AG10803 (cell line): ENCODE measurements around the gene IL12RB2.
A peak's percentile ranks its signal among the peaks of the same experiment; 100 is the strongest.

ENCODE experiments used
- DNase-seq: peaks from one replicate; pipeline ENCODE4 v3.0.0; 2010; ENCODE audit warnings: low read depth
- H3K4me3 ChIP-seq: 2 replicates; pipeline ENCODE4 v1.5.1; 2011; ENCODE audit warnings: mild to moderate bottlenecking, low read length, control low read depth
- TF ChIP-seq, protein P1 (sequence below): conservative IDR thresholded peaks from 2 replicates; pipeline ENCODE4 v1.5.1; 2011; ENCODE audit warnings: mild to moderate bottlenecking, low read length, control low read depth, inconsistent platforms

The IL12RB2 gene

DNA sequence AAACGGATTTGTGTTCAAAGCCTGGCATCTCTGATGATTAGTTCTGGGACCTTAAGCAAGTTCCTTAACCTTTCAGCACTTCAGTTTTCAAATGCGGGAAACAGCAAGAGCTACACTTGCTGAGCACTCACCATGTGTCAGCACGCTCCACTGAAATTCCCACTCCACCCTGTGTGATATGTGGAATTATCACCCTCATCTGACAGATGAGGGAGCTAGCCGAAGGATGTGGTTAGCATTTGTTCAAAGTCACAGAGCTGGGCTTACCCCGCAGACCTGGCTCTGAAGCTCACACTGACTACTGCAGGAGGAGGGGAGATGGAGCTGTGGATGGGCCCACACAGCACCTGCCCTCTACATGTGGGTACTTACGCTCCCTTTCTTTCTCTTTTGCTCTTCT is 29.1 kb downstream of the IL12RB2 start:
- TF ChIP-seq, protein P1, sequence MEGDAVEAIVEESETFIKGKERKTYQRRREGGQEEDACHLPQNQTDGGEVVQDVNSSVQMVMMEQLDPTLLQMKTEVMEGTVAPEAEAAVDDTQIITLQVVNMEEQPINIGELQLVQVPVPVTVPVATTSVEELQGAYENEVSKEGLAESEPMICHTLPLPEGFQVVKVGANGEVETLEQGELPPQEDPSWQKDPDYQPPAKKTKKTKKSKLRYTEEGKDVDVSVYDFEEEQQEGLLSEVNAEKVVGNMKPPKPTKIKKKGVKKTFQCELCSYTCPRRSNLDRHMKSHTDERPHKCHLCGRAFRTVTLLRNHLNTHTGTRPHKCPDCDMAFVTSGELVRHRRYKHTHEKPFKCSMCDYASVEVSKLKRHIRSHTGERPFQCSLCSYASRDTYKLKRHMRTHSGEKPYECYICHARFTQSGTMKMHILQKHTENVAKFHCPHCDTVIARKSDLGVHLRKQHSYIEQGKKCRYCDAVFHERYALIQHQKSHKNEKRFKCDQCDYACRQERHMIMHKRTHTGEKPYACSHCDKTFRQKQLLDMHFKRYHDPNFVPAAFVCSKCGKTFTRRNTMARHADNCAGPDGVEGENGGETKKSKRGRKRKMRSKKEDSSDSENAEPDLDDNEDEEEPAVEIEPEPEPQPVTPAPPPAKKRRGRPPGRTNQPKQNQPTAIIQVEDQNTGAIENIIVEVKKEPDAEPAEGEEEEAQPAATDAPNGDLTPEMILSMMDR, result no peak
- no peak overlapping the region for H3K4me3 ChIP-seq
- DNase-seq, result no peak

DNA sequence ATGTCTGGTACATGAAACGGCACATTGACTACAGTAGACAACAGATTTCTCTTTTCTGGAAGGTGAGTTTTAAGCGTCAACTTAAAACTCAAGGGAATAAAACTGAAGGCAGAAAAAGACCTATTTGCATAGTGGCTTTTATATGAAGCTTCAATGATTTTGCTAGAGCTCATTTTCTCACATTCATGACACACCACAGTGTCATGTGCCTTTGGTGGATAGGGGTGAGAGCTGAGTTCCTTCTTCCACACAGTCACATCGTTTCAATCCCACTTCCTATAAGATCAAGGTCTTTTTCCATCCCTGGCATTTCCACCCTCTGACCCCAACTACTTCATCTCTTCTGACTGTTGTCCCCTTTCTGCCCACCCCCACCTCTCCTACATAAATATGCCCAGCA is 31.0 kb downstream of the IL12RB2 start:
- TF ChIP-seq, protein P1, result no peak
- DNase-seq, result no peak
- no peak overlapping the region for H3K4me3 ChIP-seq

DNA sequence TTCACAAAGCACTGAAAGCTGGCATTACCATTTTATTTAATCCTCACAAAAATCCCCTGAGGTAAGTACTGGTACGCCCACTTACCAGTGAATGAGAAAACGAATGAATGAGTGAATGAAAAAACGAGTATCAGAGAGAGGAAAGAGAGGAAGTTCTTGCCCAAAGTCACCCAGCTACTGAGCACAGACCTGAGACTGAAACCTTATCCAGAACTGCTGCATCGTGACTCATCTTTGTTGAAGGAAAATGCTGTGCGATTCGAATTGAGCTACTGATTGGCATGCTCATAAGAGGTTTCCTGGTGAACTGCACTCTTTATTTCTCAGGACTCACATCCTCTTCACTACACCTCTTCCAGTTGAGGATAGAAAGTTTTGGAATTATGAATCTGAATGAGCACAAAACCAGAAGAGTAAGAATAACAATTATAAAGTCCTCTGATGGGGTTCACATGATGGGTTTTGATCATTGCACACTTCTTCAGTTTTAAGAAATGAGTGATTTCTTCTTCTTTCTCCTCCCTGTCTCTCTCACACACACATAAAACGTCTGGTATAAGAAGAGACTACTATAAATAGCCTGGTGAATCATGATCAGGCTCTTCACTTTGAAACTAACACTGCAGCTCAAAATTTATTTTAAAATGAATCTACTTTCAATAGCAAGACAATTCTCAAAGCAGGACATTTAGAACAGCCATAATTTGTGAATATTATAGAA is 32.1 kb downstream of the IL12RB2 start:
- TF ChIP-seq, protein P1, result no peak
- no peak overlapping the region; the same call in none of the 2 replicates for H3K4me3 ChIP-seq
- DNase-seq, result peak; percentile 63

DNA sequence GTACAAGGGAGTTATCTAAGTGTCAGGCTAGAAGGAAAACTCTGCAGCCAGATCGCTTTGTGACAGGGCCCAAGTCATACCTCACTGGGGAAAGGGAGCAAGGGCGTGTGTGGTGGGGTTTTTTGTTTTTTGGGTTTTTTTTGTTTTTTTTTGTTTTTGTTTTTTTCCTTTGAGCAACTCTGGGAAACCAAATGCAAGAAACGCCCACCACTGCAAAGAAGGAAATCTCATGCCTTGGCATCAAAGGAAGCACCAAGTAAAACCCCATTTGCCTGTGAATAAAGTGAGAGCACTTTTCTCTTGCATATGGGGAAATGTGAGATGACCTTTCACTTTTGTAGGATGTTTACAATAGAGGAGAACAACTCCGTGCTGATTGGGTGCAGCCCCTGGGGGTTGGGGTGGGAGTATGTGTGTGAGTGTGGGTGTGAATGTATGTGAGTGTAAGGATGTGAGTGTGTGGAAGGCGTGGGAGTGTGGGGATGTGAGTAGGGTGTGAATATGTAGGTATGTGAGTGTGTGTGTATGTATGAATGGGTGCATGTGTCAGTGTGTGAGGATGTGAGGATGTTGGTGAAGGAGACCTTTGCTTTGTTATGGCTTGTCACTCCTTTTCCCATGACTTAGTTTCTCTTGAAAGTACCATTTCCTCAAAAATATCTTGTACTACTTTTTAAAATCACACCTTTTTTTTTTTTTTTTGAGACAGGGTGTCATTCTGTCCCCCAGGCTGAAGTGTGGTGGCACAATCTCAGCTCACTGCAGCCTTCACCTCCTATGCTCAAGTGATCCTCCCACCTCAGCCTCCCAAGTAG is 34.6 kb downstream of the IL12RB2 start:
- no peak for DNase-seq
- H3K4me3 ChIP-seq, result no peak overlapping the region
- TF ChIP-seq, protein P1, result no peak

- no peak overlapping the region for H3K4me3 ChIP-seq
- DNase-seq, result no peak
- TF ChIP-seq, protein P1, result no peak
Observed at GRCh38 chr1:67345556-67345955, 37.9 kb downstream of the IL12RB2 start.

GRCh38 chr1:67346982-67347381 is 39.3 kb downstream of the IL12RB2 start:
- H3K4me3 ChIP-seq, result no peak overlapping the region
- DNase-seq, result no peak
- TF ChIP-seq, protein P1, result no peak
